Right lobe of liver (tissue), 6 donors: Measurements from ENCODE around the gene ARL8B. TPM values are rescaled to one million over a fixed set of nuclear protein-coding genes. Genes with fewer than 3 reads are reported as not detected.

Experiments used
- ATAC-seq, 4 donors: fragments of 200-7000 bp; cut with Tn5 transposase; one replicate each; pipeline ENCODE4 v1.9.1; 2020; ENCODE audit warnings: mild to moderate bottlenecking in 4 of 4, moderate library complexity in 4 of 4
- DNase-seq, 3 donors: peaks; one replicate each; pipeline ENCODE4 v3.0.0-alpha.2; 2020
- H3K27ac ChIP-seq, 3 donors: fragments of 200-600 bp; one replicate each; pipeline ENCODE4 v1.8.0; 2022
- H3K27me3 ChIP-seq, 2 donors: fragments of 200-600 bp; one replicate each; pipeline ENCODE4 v1.8.0; 2022
- H3K36me3 ChIP-seq, 4 donors: fragments of 200-600 bp; sonication (generic) in 1 of 4; one replicate each; pipeline versions ENCODE4 v1.5.1 to v1.8.0; 2017 to 2022; ENCODE audit warnings: control low read depth in 1 of 4
- H3K4me1 ChIP-seq, 4 donors: fragments of 200-600 bp; sonication (generic) in 1 of 4; one replicate each; pipeline versions ENCODE4 v1.5.1 to v1.8.0; 2017 to 2022; ENCODE audit warnings: control low read depth in 1 of 4
- H3K4me3 ChIP-seq, 3 donors: fragments of 200-600 bp; one replicate each; pipeline ENCODE4 v1.8.0; 2022
- H3K9me3 ChIP-seq, 4 donors: fragments of 200-600 bp; sonication (generic) in 1 of 4; one replicate each; pipeline versions ENCODE4 v1.5.1 to v1.8.0; 2017 to 2022; ENCODE audit warnings: control low read depth in 1 of 4
- CTCF ChIP-seq, 4 donors: fragments of 200-600 bp in 3 of 4; fragments of 450-650 bp in 1 of 4; IDR thresholded peaks; one replicate each; pipeline versions ENCODE4 v1.5.1 to v1.8.0; 2016 to 2022; ENCODE audit warnings: antibody characterized with exemption in 4 of 4, mild to moderate bottlenecking in 2 of 4
- POLR2A ChIP-seq: fragments of 450-650 bp; IDR thresholded peaks from one replicate; pipeline ENCODE4 v1.6.1; 2017; ENCODE audit warnings: antibody characterized with exemption, mild to moderate bottlenecking
- WGBS: methylation state at CpG from one replicate; pipeline ENCODE4 v1.1.6; 2018; ENCODE audit warnings: low coverage, low lambda C conversion rate; ENCODE audit not compliant: insufficient coverage; ENCODE audit errors: missing lambda C conversion rate; 5-methylcytosine and 5-hydroxymethylcytosine counted together
- intact Hi-C, 2 donors: fragments of 100-400 bp; cut with DNase I; formaldehyde crosslinking; loops; one replicate each; pipeline versions ENCODE4 v1.11.2 to v1.14.1; 2022
- total RNA-seq, 6 experiments: library from RNA; depleted of rRNA in 2 of 6; stranded (reverse); fragments of >200 nt in 2 of 6; fragmentation: NEBNext Ultra II Directional in 3 of 6; extraction: Animal tissue kit (Norgen Biotek cat#: 25700) in 3 of 6; gene quantifications; one replicate each; pipeline versions ENCODE4 v1.1.0 to v1.2.4, GENCODE V29; 2016 to 2023
- donor health status: DM: no; HTN: yes; CAD: no.
- donor health status: DM: no; HTN: no; CAD: no.
- donor health status: DM: no; HTN: no; CAD: no.
- donor health status: DM: no; HTN: yes; CAD: no.
- donor health status: DM: no; HTN: yes; CAD: no.

The ARL8B gene
- total RNA-seq, 6 experiments from 2014 or later: 20.0 to 33.1 (median 26.7) TPM

GRCh38 chr3:5184499-5184898 lies 62.4 kb downstream of the ARL8B start:
- TF ChIP-seq CTCF (IDR thresholded peaks at IDR 0.05) (no peak), POLR2A (no peak)
- Histone ChIP-seq H3K27ac (no peak overlapping the region), H3K27me3 (no peaks in the 10 kb centered on the region), H3K36me3 (peaks cover 0 to 10% (median 5%) of the 10 kb centered on the region in 4 donors), H3K9me3 (no peaks in the 10 kb centered on the region), H3K4me3 (no peak overlapping the region), H3K4me1 (peaks cover 0 to 18% (median 2%) of the 10 kb centered on the region in 4 donors)
- ATAC-seq (no peak), DNase-seq (no peak)
- 60% methylated on average over 6 of the region's 6 CpGs for WGBS
- intact Hi-C loops: no loop called here

- DNase-seq (no peak), ATAC-seq (no peak)
- H3K27ac ChIP-seq: no peak overlapping the region
- intact Hi-C loops: no loop called here
- no peak for TF ChIP-seq CTCF (IDR thresholded peaks at IDR 0.05)
- TF ChIP-seq POLR2A: no peak
- H3K9me3 ChIP-seq: no peaks in the 10 kb centered on the region
- H3K27me3 ChIP-seq: no peaks in the 10 kb centered on the region
- 81% methylated on average over 5 of the region's 5 CpGs for WGBS
- peaks cover 0 to 24% (median 2%) of the 10 kb centered on the region in 4 donors for H3K4me1 ChIP-seq
- no peak overlapping the region for H3K4me3 ChIP-seq
- H3K36me3 ChIP-seq: peaks cover 0 to 7% (median 4%) of the 10 kb centered on the region in 4 donors
These were observed 63.1 kb downstream of the ARL8B start for GRCh38 chr3:5185093-5185673.

GRCh38 chr3:5186089-5186857 lies 64.2 kb downstream of the ARL8B start:
- no peak for DNase-seq
- peak overlapping the region; percentile 51 to 69 (median 58) for H3K27ac ChIP-seq
- peak in 1 of 4 donors; percentile 0 for ATAC-seq
- WGBS: 29% methylated on average over 6 of the region's 6 CpGs
- peaks cover 0 to 34% (median 2%) of the 10 kb centered on the region in 4 donors for H3K4me1 ChIP-seq
- intact Hi-C loops: no loop called here
- peaks cover 0 to 7% (median 3%) of the 10 kb centered on the region in 4 donors for H3K36me3 ChIP-seq
- H3K9me3 ChIP-seq: no peaks in the 10 kb centered on the region
- peak overlapping the region; percentile 39 to 82 (median 53) for H3K4me3 ChIP-seq
- H3K27me3 ChIP-seq: no peaks in the 10 kb centered on the region
- TF ChIP-seq POLR2A (no peak), CTCF (IDR thresholded peaks at IDR 0.05) (no peak)

- Histone ChIP-seq H3K4me1 (peaks cover 0 to 39% (median 6%) of the 10 kb centered on the region in 4 donors), H3K27ac (peak overlapping the region; percentile 51 to 69 (median 58)), H3K4me3 (peak overlapping the region; percentile 39 to 82 (median 53)), H3K9me3 (no peaks in the 10 kb centered on the region), H3K27me3 (no peaks in the 10 kb centered on the region), H3K36me3 (peaks cover 0 to 4% (median under 1%) of the 10 kb centered on the region in 4 donors)
- 0% methylated on average over 8 of the region's 8 CpGs for WGBS
- intact Hi-C loops: no loop called here
- no peak for TF ChIP-seq CTCF (IDR thresholded peaks at IDR 0.05)
- TF ChIP-seq POLR2A: no peak
- no peak for ATAC-seq
- no peak for DNase-seq
These were observed 64.7 kb downstream of the ARL8B start for GRCh38 chr3:5186858-5187155.
